Stimulated activated naive CD4-positive, alpha-beta T cell (primary cell): ENCODE results near the gene ENTPD8.
A peak's percentile ranks its signal among the peaks of the same experiment; 100 is the strongest.

ENCODE experiments used
- DNase-seq, 6 experiments: peaks; one replicate each; lab custom pipeline; 2025; lab: John Stamatoyannopoulos, UW

ENTPD8 gene

DNA sequence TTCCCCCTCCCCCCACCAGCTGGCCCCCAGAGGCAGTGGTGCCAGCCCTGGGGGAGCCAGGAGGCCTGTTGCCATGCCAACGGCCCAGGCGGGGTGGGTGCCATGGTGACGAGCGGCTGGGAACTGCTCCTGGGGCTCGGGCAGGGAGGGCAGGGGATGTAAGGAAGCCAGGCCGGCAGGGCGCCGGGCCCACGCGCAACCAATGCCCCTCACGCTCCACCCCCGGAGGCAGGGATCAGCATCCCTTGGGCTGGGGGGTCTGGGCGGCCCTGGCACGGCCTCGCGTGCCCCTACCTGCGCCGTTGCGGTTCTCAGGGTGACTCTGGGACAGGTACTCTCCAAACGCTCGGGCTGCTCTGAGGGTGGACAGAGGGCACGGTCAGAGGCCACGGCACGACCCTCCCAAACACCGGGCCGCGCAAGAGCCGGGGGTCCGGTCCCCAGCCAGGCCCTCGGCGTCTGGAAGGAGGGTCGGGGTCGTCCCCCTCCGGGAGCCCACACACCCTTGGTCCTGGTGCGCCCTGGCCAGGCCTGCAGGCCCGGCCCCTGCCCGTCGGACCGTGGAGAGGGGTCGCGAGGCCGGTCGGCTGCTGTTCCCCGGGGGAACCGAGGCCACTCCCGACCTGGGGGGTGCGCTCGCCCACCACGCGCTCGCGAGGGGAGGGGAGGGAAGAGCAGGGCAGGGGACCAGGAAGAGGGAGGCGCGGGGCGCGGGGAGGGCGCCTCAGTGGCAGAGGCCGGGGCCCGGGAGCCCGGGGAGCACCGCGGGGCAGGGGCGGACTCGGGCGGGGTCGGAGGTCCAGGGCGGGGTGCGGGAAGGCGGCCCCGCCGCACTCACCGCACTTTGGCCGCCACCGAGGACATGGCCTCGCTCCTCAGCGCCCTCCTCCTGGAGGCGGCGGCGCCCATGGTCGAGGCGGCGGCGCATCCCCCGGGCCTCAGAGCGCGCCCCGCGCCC, 17.3 kb upstream of the ENTPD8 start:
- peak in 1 of 6 experiments; percentile 23 for DNase-seq

DNA sequence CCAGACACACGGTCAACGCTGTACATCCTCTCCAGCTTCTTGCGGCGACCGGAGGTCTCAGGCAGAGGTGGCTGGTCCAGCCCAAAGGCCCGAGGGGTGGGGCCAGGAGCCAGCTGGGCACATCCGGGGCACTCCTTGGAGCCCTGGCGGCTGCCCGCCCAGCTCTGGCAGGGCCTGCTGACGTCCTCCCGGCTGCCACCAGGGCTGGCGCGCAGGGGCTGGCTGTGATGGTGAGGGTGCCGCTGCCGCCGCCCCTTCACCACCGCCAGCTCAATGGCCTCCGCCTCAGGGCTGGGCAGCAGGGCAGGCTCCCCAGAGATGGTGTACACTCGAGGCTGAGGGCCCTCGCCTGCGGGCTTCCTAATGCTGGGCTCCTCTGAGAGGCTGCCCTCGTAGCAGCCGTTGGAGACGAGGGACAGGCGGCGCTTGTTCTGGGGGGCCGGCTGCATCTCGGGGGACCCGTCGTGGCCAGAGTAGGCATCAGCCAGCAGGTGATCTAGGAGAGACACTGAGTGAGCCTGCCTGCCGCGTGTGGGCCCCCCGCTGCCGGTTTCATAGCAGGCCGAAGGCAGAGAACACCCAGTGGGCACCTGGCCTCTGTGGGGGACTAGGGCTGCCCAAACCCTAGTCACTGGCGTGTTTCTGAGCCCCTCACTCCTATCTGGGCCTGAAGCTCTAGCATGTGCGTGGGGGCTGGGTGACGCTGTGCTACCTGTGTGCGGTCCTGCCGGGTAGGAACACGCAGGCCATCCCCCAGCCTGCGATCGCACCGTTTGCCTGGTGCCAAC, 16.4 kb upstream of the ENTPD8 start:
- DNase-seq, result no peak

DNA sequence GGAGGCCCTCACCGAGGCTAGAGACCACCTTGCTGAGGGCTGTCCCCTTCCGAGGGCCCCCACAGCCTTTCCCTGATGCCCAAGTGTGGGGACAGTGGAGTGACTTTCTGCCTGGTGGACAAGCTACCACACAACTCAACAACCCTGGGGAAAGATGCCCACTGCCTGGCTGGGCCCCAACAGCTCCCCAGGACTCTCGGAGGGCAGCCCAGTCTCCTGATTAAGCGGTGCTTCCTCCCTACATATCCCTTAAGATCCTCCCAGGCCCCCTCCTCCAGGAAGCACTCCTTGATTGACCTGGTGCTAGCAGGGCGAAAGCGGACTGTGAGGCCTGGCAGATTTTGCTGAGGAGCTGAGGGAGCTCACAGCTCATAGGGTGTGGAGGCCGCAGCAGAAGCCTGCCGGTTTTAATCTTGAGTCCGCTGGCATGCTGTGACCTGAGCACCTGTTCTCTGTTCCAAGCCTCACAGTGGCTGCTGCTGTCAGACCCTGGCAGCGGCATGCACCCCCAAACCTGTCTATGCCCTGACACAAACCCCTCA, 15.8 kb upstream of the ENTPD8 start:
- no peak for DNase-seq

DNA sequence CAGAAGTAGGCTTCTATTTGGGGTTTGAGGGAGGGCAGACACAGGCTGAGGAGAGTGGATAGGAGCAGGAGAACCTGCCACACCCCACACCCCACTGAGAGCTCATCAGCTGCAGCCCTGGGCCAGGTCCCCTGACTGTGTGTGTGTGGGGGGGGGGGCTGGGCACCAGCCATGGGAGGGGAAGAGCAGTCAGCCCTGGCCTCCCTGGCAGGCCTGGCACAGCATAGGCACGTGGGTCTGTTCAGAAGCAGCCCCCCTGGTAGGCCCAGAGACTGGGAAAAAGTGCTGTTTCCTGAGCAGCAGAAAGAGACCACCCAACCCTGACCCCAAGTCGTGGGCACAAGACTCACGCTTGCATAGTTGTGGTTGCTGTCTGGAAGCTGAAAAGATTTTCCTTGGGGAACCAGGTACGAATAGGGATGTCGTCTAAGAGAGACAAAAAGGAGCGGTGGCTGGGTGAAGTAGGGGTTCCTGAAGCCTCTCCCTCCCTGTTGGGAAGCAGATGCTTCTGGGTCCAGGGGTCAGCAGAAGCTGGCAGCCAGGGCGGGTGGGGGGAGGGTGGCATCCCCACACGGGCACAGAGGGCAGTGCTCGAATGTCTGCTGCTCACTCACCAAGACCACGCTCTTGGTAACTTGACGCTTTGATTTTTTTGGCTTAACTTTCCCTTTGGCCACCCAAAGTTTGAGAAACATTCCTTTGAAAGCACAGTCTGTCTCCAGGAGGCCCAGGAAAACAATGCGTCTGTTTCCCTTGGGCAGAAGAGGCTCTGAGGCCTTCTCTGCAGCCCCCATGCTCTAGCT, 15.1 kb upstream of the ENTPD8 start:
- DNase-seq, result no peak

DNA sequence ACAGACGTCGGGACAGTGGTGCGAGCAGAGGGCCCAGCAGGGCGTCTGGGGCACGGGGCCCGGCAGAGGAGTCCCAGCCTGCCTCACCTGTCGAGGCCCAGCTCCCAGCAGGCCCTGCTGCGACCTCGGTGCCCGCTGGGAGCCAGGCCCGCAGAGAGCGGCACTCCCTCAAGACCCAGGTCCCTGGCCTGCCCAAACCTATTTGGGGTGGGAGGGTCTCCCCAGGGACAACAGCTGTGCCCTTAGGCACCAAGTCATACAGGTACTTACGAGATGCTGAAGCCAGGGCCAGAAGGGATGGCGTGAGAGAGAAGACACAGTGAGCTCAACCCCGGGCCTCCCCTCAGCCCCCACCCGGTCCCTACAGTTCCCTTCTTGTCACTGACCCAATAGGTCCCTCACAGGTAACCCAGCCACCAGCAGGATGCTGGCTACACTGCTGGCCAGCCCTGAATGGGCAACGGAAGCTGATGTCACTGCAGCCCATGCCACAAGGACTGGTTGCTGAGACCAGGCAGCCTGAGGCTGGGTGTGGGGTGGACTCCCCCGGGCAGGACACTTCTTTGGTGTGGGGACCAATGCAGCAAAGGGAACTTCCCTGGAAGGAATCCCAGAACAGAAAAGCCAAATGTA, 14.3 kb upstream of the ENTPD8 start:
- DNase-seq, result no peak

DNA sequence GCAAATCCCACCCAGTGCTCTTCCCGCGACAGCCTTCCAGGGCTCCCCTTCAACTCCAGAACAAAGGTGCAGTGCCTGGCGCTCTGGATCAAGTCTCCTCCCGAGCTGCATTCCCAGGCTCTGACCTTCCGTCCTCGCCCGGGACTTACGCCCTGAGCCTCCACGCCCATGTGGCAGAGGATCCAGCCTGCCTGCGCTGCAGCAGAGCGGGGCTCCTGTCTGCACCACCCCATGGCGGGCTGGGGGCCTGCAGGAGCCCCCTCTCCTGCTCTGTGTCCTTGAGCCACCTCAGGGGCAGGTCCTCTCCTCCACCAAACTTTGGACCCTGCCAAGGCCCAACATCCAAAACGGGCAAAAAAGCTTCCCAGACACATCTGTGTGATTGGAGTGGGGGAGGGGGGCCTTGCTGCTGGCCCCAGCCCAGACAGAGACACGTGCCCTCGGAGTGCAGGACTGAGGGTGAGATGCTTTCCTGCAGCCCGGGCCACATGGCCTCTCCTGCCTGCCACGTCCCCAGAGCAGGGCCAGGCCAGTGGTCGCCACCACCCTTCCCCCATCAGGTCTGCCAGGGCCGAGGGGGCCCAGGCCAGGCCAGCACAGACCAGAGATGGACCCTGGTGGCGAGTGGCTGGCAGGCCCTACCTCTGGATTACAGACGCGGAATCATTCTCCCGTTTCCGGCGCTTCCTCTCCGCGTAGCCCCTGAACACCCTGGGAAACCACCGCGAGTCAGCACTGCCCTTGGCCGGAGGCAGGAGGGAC, 13.6 kb upstream of the ENTPD8 start:
- DNase-seq, result peak in 1 of 6 experiments; percentile 60

DNA sequence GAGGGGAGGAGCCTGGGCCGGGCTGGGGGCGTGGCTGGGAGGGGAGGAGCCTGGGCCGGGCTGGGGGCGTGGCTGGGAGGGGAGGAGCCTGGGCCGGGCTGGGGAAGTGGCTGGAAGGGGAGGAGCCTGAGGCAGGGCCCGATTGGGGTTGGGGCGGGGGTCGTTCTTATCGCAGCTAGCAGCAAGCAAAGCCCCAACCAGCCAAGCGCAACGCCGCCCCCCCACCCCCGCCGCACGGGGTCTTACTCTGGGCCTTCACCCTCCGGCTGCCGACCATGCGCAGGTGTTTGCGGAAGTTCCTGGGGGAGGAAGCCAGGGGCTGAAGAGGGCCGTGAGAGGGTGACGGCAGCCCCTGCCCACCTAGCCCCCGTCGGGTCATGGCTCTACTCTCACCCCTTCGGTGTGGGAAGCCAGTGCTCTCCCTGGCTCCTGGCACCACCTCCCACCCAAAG, 13.0 kb upstream of the ENTPD8 start:
- peak in 5 of 6 experiments; percentile 60 to 79 (median 65) for DNase-seq

DNA sequence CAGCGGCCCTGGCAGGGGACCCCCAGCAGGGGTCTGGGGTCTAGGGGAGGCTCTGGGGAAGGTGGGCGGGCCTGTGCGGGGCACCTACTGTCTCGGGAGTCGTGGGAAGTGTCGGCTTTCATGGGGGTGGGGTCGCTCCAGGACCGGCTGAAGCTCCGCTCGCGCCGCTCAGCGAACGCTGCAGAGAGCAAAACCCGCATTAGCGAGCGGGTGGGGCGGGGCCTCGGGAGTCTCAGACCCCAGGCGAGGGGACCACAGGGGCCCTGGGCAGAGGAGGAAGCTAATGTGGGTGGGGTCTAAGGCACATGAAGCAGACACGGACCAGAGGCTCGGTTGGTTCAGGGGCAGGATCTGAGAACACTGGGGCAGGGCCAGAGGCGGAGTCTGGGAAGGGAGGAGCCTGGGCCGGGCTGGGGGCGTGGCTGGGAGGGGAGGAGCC, 12.5 kb upstream of the ENTPD8 start:
- DNase-seq, result peak; percentile 31 to 79 (median 65)

DNA sequence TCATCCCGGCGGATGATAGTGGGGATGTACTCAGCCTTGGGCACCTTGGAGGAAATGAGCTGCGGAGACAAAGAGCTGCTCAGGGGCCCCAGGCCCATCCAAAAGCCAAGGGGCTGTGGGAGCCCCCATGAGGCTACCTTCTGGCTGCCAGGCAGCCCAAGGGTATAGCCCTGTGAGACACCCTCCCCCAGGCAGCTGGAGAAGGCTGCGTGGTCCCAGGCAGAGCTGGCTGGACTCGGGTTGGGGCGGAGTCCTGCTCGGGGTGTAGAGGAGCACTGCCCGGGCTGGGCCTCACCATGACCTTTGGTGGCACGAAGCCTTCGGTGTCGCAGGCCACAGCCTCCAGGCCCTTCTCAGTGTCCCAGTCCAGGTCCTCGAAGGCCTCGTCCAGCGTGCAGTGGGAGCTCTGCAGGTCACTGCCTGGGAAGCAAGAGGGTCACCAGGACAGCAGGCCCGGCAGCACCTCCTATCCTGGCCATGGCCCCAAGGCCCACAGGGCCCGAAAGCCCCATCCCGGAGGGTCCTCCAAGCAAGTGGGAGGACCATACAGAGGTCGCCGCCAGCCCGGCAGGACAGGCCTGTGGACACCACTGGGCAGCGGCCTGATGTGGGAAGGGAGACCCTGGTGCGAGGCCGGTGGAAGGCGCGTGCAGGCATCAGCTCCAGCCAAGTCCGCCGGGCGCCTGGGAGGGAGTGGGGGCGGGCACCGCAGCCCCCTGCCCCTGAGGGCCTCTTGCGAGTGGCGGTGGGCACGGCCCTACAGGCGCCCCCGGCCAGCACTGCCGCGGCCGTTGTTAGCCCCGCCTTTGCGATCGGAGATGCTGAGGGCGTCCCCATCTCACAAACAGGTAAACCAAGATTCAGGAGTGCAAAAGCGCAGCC, 11.8 kb upstream of the ENTPD8 start:
- no peak for DNase-seq

DNA sequence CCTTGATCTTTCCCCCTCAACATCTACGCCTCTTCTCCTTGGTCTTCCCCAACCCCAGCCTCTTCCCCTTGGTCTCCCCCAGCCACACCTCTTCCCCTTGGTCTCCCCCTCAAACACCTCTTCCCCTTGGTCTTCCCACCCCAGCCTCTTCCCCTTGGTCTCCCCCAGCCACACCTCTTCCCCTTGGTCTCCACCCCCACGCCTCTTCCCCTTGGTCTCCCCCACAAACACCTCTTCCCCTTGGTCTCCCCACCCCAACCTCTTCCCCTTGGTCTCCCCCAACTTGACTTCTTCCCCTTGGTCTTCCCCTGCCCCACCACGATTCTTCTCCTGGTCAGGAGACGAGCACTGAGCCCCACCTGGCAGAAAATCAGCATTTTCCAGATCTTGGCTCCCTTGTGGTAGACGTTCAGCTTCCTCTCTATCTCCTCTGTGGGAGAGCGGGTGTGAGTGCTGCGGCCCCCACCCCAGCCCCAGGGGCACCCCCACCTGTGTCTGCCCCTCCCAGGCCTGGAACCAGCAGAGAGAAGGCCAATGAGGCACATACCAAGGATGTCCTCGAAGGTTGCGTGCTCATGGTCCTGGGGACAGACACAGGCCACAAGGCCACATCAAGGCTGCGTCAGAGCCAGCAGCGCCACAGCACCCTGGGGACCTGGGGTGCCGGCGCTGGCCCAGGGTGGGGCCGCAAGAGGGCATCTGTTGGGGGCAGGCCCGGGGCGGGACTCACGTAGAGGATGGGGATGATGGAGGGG, 11.0 kb upstream of the ENTPD8 start:
- DNase-seq, result no peak

DNA sequence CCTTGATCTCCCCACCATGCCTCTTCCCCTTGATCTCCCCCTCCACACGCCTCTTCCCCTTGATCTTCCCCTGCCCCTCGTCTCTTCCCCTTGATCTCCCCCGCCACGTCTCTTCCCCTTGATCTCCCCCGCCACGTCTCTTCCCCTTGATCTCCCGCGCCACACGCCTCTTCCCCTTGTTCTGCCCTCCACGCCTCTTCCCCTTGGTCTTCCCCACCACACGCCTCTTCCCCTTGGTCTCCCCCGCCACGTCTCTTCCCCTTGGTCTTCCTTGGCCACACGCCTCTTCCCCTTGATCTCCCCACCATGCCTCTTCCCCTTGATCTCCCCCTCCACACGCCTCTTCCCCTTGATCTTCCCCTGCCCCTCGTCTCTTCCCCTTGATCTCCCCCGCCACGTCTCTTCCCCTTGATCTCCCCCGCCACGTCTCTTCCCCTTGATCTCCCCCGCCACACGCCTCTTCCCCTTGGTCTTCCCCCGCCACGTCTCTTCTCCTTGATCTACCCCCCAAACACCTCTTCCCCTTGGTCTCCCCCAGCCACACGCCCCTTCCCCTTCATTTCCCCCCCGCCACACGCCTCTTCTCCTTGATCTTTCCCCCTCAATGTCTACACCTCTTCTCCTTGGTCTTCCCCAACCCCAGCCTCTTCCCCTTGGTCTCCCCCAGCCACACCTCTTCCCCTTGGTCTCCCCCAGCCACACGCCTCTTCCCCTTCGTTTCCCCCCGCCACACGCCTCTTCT, 10.3 kb upstream of the ENTPD8 start:
- DNase-seq, result peak in 1 of 6 experiments; percentile 19

DNA sequence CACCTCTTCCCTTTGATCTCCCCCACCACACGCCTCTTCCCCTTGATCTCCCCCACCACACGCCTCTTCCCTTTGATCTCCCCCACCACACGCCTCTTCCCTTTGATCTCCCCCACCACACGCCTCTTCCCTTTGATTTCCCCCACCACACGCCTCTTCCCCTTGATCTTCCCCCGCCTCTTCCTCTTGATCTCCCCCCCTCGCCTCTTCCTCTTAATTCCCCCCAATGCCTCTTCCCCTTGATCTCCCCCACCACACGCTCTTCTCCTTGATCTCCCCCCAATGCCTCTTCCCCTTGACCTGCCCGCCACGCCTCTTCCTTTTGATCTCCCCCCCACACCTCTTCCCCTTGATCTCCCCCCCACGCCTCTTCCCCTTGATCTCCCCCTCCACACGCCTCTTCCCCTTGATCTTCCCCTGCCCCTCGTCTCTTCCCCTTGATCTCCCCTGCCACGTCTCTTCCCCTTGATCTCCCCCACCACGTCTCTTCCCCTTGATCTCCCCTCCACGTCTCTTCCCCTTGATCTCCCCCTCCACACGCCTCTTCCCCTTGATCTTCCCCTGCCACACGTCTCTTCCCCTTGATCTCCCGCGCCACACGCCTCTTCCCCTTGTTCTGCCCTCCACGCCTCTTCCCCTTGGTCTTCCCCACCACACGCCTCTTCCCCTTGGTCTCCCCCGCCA, 9.5 kb upstream of the ENTPD8 start:
- DNase-seq, result peak; percentile 28 to 63 (median 58)

DNA sequence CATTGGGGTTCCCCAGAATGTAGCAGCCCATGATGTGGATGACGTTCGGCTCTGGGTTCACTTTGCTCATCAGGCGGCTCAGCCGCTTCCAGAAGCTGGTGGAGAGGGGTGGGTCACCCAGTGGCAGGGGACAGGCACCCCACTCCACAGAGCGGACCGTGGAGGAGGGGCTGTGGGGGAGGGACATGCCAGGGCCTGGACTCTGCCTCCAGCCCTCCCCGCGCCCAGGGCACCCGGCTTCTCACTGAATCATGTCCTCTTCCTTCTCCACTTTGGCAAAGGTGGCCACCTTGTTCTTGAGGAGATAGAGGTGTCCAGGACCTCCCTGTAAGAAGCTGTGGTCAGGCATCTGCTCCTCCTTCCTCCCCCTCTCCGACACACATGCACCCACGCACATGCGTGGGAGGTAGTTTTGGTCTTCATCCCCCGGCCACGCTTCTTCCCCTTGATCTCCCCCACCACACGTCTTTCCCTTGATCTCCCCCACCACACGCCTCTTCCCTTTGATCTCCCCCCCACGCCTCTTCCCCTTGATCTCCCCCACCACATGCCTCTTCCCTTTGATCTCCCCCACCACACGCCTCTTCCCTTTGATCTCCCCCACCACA, 8.9 kb upstream of the ENTPD8 start:
- peak in 5 of 6 experiments; percentile 57 to 67 (median 60) for DNase-seq

DNA sequence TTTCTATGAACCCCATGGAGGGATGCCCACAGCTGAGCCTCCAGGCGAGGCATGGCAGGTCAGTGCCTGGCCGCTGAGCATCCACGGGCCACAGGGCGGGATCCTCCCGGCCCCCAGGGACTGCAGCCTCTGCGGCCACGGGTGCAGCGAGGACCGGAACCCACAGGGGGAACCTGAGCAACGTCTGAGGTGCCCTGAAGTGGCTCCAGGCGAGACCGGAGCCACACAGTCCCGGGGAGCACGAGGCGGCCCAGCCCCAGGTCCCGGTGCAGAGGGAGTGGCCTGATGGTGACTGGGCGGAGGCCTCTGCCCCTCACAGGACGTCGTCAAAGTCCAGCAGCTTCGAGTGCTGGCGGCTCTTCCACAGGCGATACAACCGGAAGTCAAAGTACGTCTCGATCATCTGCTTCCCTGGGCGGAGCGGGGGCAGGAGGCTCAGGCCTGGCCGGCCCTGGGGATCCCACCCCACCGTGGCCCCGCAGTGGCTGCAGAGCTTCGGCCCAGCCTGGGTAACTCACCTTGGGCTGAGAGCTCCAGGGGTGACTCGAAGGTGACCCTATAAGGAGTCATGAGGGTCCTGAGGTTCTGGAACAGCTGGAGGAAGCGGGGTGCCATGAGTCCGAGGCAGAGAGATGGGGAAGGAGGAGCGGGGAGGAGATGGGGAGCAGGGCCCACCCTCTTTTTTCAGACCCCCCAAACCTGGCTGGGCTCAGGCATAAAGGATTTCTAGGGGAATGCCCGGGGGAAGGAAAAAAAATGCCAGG, 8.1 kb upstream of the ENTPD8 start:
- peak in 5 of 6 experiments; percentile 31 to 57 (median 40) for DNase-seq

DNA sequence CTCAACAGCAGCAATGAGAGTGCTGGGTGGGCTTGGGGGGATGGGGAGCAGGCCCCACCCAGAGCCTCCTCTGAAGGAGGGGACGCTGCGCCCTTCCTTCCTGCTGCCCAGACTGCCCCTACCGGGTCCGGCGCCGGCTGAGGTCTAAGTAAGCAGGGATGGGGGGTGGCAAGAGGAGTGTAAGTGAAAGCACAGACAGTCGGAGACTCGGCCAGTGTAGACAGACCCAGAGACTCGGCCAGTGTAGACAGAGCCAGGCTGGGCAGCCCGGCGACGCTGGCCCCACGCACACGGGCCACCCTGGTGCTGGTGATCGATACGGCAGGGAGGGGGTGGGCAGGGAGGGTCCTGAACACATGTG, 7.4 kb upstream of the ENTPD8 start:
- no peak for DNase-seq
